Measurements from ENCODE around the gene UBB.

- TF ChIP-seq POLR2A (IDR thresholded peaks at IDR 0.05) (no peak), CTCF (IDR thresholded peaks at IDR 0.05) (no peak)
These were observed 31.5 kb upstream of the UBB start for GRCh38 chr17:16349431-16349830.
